IMR-90 (cell line): ENCODE results near the gene CLIC1. TPM values are rescaled to one million over a fixed set of nuclear protein-coding genes. Genes with fewer than 3 reads are reported as not detected.

ENCODE experiments used
- ATAC-seq: fragments of 200-7000 bp; cut with Tn5 transposase; 2 replicates; pipeline ENCODE4 v1.9.1; 2020; ENCODE audit warnings: low read depth, mild to moderate bottlenecking, moderate library complexity
- BruUV-seq: library from RNA; stranded (reverse); fragments of 400-500 nt; replicated peaks from 2 replicates; lab custom pipeline; 2021; lab: Mats Ljungman, UMichigan
- CTCF ChIA-PET: fragments of 300-600 bp; formaldehyde crosslinking; extraction: SDS; loops from one replicate; lab custom pipeline; 2021; ENCODE audit warnings: antibody characterized with exemption; lab: Yijun Ruan, JAX
- POLR2A ChIA-PET: fragments of 300-600 bp; sonication (Branson Sonifier 250); formaldehyde crosslinking; loops from one replicate; lab custom pipeline; 2022; ENCODE audit warnings: antibody characterized with exemption; ENCODE audit not compliant: unreplicated experiment; lab: Charles Lee
- DNase-seq: peaks from one replicate; pipeline ENCODE4 v3.0.0; 2013
- H2AFZ ChIP-seq: replicated peaks from 2 replicates; pipeline ENCODE3; 2013; ENCODE audit warnings: low read length, mild to moderate bottlenecking; ENCODE audit not compliant: poor library complexity
- H2AK5ac ChIP-seq: 2 replicates; pipeline ENCODE4 v1.6.1; 2013; ENCODE audit warnings: low read depth, low read length, inconsistent platforms
- H2AK9ac ChIP-seq: replicated peaks from 2 replicates; pipeline ENCODE3; 2013; ENCODE audit warnings: mild to moderate bottlenecking, low read depth, low read length, moderate library complexity; ENCODE audit not compliant: poor library complexity
- H2BK120ac ChIP-seq: 2 replicates; pipeline ENCODE4 v1.6.1; 2013; ENCODE audit warnings: low read depth, low read length, inconsistent platforms
- H2BK15ac ChIP-seq: 3 replicates; pipeline ENCODE4 v1.6.1; 2013; ENCODE audit warnings: low read depth, low read length, inconsistent platforms
- H2BK20ac ChIP-seq: 2 replicates; pipeline ENCODE4 v1.6.1; 2013; ENCODE audit warnings: low read depth, mild to moderate bottlenecking, inconsistent platforms, low read length, moderate library complexity
- H2BK5ac ChIP-seq: 2 replicates; pipeline ENCODE4 v1.6.1; 2013; ENCODE audit warnings: mild to moderate bottlenecking, low read depth, low read length, inconsistent platforms; ENCODE audit not compliant: poor library complexity, severe bottlenecking
- H3K14ac ChIP-seq: replicated peaks from 2 replicates; pipeline ENCODE4 v1.6.1; 2013; ENCODE audit warnings: low read depth, low read length, inconsistent platforms
- H3K18ac ChIP-seq: 2 replicates; pipeline ENCODE4 v1.6.1; 2013; ENCODE audit warnings: low read depth, low read length, control low read depth
- H3K23ac ChIP-seq: 2 replicates; pipeline ENCODE4 v1.6.1; 2013; ENCODE audit warnings: low read depth, low read length, inconsistent platforms
- H3K27ac ChIP-seq: 2 replicates; pipeline ENCODE4 v1.5.1; 2013; ENCODE audit warnings: mild to moderate bottlenecking, control low read depth, low read length; ENCODE audit not compliant: insufficient read depth
- H3K27me3 ChIP-seq: 2 replicates; pipeline ENCODE4 v1.6.1; 2013; ENCODE audit warnings: low read length; ENCODE audit not compliant: control insufficient read depth, insufficient read depth
- H3K36me3 ChIP-seq: 2 replicates; pipeline ENCODE4 v1.6.1; 2013; ENCODE audit warnings: low read length, mixed read lengths; ENCODE audit not compliant: control insufficient read depth, insufficient read depth
- H3K4ac ChIP-seq: 2 replicates; pipeline ENCODE4 v1.6.1; 2013; ENCODE audit warnings: low read depth, low read length, inconsistent platforms
- H3K4me1 ChIP-seq: 2 replicates; pipeline ENCODE4 v1.6.1; 2013; ENCODE audit warnings: low read length, mixed read lengths; ENCODE audit not compliant: control insufficient read depth, insufficient read depth
- H3K4me2 ChIP-seq: 2 replicates; pipeline ENCODE4 v1.6.1; 2013; ENCODE audit warnings: low read depth, mild to moderate bottlenecking, control low read depth, low read length, moderate library complexity
- H3K4me3 ChIP-seq: 2 replicates; pipeline ENCODE4 v1.5.1; 2013; ENCODE audit warnings: low read depth, mild to moderate bottlenecking, control low read depth, low read length, moderate library complexity; ENCODE audit not compliant: insufficient read depth
- H3K56ac ChIP-seq: 2 replicates; pipeline ENCODE4 v1.6.1; 2013; ENCODE audit warnings: low read length, inconsistent platforms; ENCODE audit not compliant: insufficient read depth; ENCODE audit errors: extremely low read depth
- H3K79me1 ChIP-seq, 2 experiments: 2 replicates each; pipeline ENCODE4 v1.6.1; 2013; ENCODE audit warnings: low read length in 2 of 2, inconsistent platforms in 1 of 2, low read depth in 1 of 2
- H3K9ac ChIP-seq: 2 replicates; pipeline ENCODE4 v1.6.1; 2013; ENCODE audit warnings: low read depth, low read length, control low read depth
- H3K9me1 ChIP-seq: 2 replicates; pipeline ENCODE4 v1.6.1; 2013; ENCODE audit warnings: low read length, inconsistent platforms; ENCODE audit not compliant: insufficient read depth
- H3K9me3 ChIP-seq: 2 replicates; pipeline ENCODE4 v1.6.1; 2013; ENCODE audit warnings: low read length; ENCODE audit not compliant: control insufficient read depth, insufficient read depth
- H4K20me1 ChIP-seq: 2 replicates; pipeline ENCODE4 v1.6.1; 2013; ENCODE audit warnings: low read length, inconsistent platforms; ENCODE audit not compliant: insufficient read depth
- H4K5ac ChIP-seq: 2 replicates; pipeline ENCODE4 v1.6.1; 2013; ENCODE audit warnings: mild to moderate bottlenecking, low read depth, low read length, control low read depth
- H4K8ac ChIP-seq, 2 experiments: 2 replicates each; pipeline ENCODE4 v1.6.1; 2013; ENCODE audit warnings: low read depth in 2 of 2, low read length in 2 of 2, control low read depth in 1 of 2, inconsistent platforms in 1 of 2
- H4K91ac ChIP-seq: 2 replicates; pipeline ENCODE4 v1.6.1; 2013; ENCODE audit warnings: low read depth, low read length, inconsistent platforms; ENCODE audit not compliant: insufficient read depth
- BHLHE40 ChIP-seq: fragments of 150-350 bp; IDR thresholded peaks from 2 replicates; pipeline ENCODE4 v1.6.1; 2016; ENCODE audit warnings: mild to moderate bottlenecking, low read depth, low read length
- CEBPB ChIP-seq: IDR thresholded peaks from 2 replicates; pipeline ENCODE4 v1.6.1; 2012; ENCODE audit warnings: low read depth, low read length, improper control_type of control experiment
- CHD1 ChIP-seq: IDR thresholded peaks from 2 replicates; pipeline ENCODE4 v1.6.1; 2012; ENCODE audit warnings: low read depth, low read length, improper control_type of control experiment
- CTCF ChIP-seq: conservative IDR thresholded peaks from 2 replicates; pipeline ENCODE4 v1.5.1; 2012; ENCODE audit warnings: mild to moderate bottlenecking, low read depth, low read length, improper control_type of control experiment
- ELK1 ChIP-seq: fragments of 150-350 bp; IDR thresholded peaks from 2 replicates; pipeline ENCODE4 v1.6.1; 2016; ENCODE audit warnings: low read depth, mild to moderate bottlenecking, low read length, moderate library complexity, borderline replicate concordance
- FOS ChIP-seq: fragments of 150-350 bp; IDR thresholded peaks from 2 replicates; pipeline ENCODE4 v1.6.1; 2016; ENCODE audit warnings: low read depth, low read length
- MAFK ChIP-seq: IDR thresholded peaks from 2 replicates; pipeline ENCODE4 v1.6.1; 2012; ENCODE audit warnings: low read depth, low read length, improper control_type of control experiment
- MAZ ChIP-seq: IDR thresholded peaks from 2 replicates; pipeline ENCODE4 v1.6.1; 2012; ENCODE audit warnings: low read depth, mild to moderate bottlenecking, low read length, improper control_type of control experiment, moderate library complexity, borderline replicate concordance
- MXI1 ChIP-seq: IDR thresholded peaks from 2 replicates; pipeline ENCODE4 v1.6.1; 2012; ENCODE audit warnings: low read depth, mild to moderate bottlenecking, low read length, moderate library complexity, borderline replicate concordance
- NFE2L2 ChIP-seq: fragments of 150-350 bp; IDR thresholded peaks from 2 replicates; pipeline ENCODE4 v1.6.1; 2016; ENCODE audit warnings: low read depth, mild to moderate bottlenecking, low read length
- POLR2A ChIP-seq: IDR thresholded peaks from 2 replicates; pipeline ENCODE4 v1.6.1; 2012; ENCODE audit warnings: mild to moderate bottlenecking, low read depth, low read length
- RAD21 ChIP-seq: IDR thresholded peaks from 2 replicates; pipeline ENCODE4 v1.6.1; 2012; ENCODE audit warnings: low read length, improper control_type of control experiment
- RCOR1 ChIP-seq: IDR thresholded peaks from 2 replicates; pipeline ENCODE4 v1.6.1; 2012; ENCODE audit warnings: mild to moderate bottlenecking, low read length, improper control_type of control experiment; ENCODE audit not compliant: insufficient replicate concordance
- RFX5 ChIP-seq: IDR thresholded peaks from 2 replicates; pipeline ENCODE4 v1.8.0; 2012; ENCODE audit warnings: low read depth, mild to moderate bottlenecking, low read length, moderate library complexity
- SMC3 ChIP-seq: fragments of 150-350 bp; IDR thresholded peaks from 2 replicates; pipeline ENCODE4 v1.6.1; 2016; ENCODE audit warnings: low read depth, mild to moderate bottlenecking, antibody characterized with exemption, low read length, moderate library complexity
- USF2 ChIP-seq: fragments of 150-350 bp; IDR thresholded peaks from 2 replicates; pipeline ENCODE4 v1.6.1; 2017; ENCODE audit warnings: mild to moderate bottlenecking, antibody characterized with exemption, low read length, low read depth
- WGBS, 2 experiments: methylation state at CpG; one replicate each; pipeline versions ENCODE4 v1.1.5 to v1.1.7; 2013; ENCODE audit warnings: missing lambda C conversion rate in 2 of 2; ENCODE audit not compliant: insufficient read length in 1 of 2; ENCODE audit errors: extremely low coverage in 2 of 2; 5-methylcytosine and 5-hydroxymethylcytosine counted together
- dilution Hi-C: fragments of 300-500 bp; cut with HindIII; formaldehyde crosslinking; loops from one replicate; pipeline ENCODE4 v1.14.3; 2018; ENCODE audit warnings: low sequenced_read_pairs; ENCODE audit not compliant: unreplicated experiment
- in situ Hi-C: fragments of 300-500 bp; cut with MboI; formaldehyde crosslinking; loops from 3 replicates; pipeline ENCODE4 v1.14.3; 2019; ENCODE audit warnings: low sequenced_read_pairs, inconsistent platforms, mixed read lengths
- intact Hi-C: fragments of 100-400 bp; cut with micrococcal nuclease; formaldehyde crosslinking; loops from 2 replicates; pipeline ENCODE4 v1.10.0; 2022
- polyA plus RNA-seq, 3 experiments: library from polyadenylated mRNA; depleted of rRNA; stranded (reverse); fragments of >200 nt; gene quantifications; 2 replicates each; pipeline ENCODE4 v1.2.3, GENCODE V29; 2012; ENCODE audit warnings: low replicate concordance in 1 of 3
- total RNA-seq: library from RNA; depleted of rRNA; stranded (reverse); fragments of >200 nt; gene quantifications from 2 replicates; pipeline ENCODE4 v1.2.3, GENCODE V29; 2012

CLIC1 gene
- total and polyA plus RNA-seq, 2 of the 4 experiments (the other 2 are of a cell fraction) = 706 to 1,185 TPM

GRCh38 chr6:31730631-31731086 lies 5.7 kb downstream of the CLIC1 start:
- TF ChIP-seq FOS = no peak
- TF ChIP-seq CHD1 = no peak
- TF ChIP-seq POLR2A = no peak
- no peak for TF ChIP-seq ELK1
- TF ChIP-seq NFE2L2 = no peak
- no peak for TF ChIP-seq BHLHE40
- TF ChIP-seq CEBPB = no peak
- TF ChIP-seq RCOR1 = no peak
- TF ChIP-seq MXI1 = no peak
- TF ChIP-seq USF2 = no peak
- no peak for TF ChIP-seq CTCF
- TF ChIP-seq RAD21 = no peak
- no peak for TF ChIP-seq RFX5
- no peak for TF ChIP-seq SMC3
- no peak for TF ChIP-seq MAFK
- TF ChIP-seq MAZ = no peak
- H3K36me3 ChIP-seq = peaks cover 50% of the 10 kb centered on the region
- DNase-seq (no peak), ATAC-seq (no peak)
- no peak overlapping the region for H4K5ac ChIP-seq
- no peak overlapping the region for H4K91ac ChIP-seq
- H3K14ac ChIP-seq = no peak overlapping the region
- H3K23ac ChIP-seq = 0 out of 2 replicates have a peak overlapping the region, but pooled peaks have one; percentile 31
- H3K9me3 ChIP-seq = no peaks in the 10 kb centered on the region
- no TSS peak for BruUV-seq
- ChIA-PET CTCF (interaction anchor here (0.9 kb wide), 1 partner anchor 19 kb away, joined by 3 read pairs; no protein-coding TSS in a partner anchor), POLR2A (interaction anchor here (0.6 to 1.0 kb wide), 3 partner anchors 26 to 97 kb away, joined by 3 to 11 read pairs (median 3); partner anchors contain the start of gene HSPA1B)
- no peak overlapping the region for H2AFZ ChIP-seq
- H2AK5ac ChIP-seq = peak overlapping the region; percentile 34; the same call in 1 of the 2 replicates
- peak overlapping the region; percentile 81 for H2AK9ac ChIP-seq
- H3K9ac ChIP-seq = 0 out of 2 replicates have a peak overlapping the region, but pooled peaks have one; percentile 0
- no peak overlapping the region for H4K8ac ChIP-seq
- no peak overlapping the region for H2BK120ac ChIP-seq
- 89% methylated on average over 3 of the region's 11 CpGs; no CpG with 5 or more reads in 1 of the 2 experiments for WGBS, 2 experiments
- no peak overlapping the region for H3K27ac ChIP-seq
- H2BK15ac ChIP-seq = no peak overlapping the region
- H4K20me1 ChIP-seq = peaks cover 38% of the 10 kb centered on the region
- H2BK5ac ChIP-seq = no peak overlapping the region
- no peak overlapping the region for H3K18ac ChIP-seq
- in situ Hi-C loops = no loop called here
- H2BK20ac ChIP-seq = no peak overlapping the region
- no peak overlapping the region for H3K56ac ChIP-seq
- H3K4me1 ChIP-seq = peaks cover 7% of the 10 kb centered on the region
- H3K27me3 ChIP-seq = no peaks in the 10 kb centered on the region
- peaks cover 0 to 60% of the 10 kb centered on the region in 2 experiments; a peak in 3 of 4 replicates for H3K79me1 ChIP-seq
- H3K9me1 ChIP-seq = peaks cover 5% of the 10 kb centered on the region
- H3K4me3 ChIP-seq = no peak overlapping the region
- H3K4ac ChIP-seq = 0 out of 2 replicates have a peak overlapping the region, but pooled peaks have one; percentile 17
- intact Hi-C loops = loop anchor here (2.0 kb wide), 1 partner anchor 28 kb away; the partner anchor contains the start of gene ABHD16A
- no peak overlapping the region; the same call in 1 of the 2 replicates for H3K4me2 ChIP-seq
- dilution Hi-C loops = no loop called here
